Measurements from ENCODE around the gene DENND5B. TPM values are rescaled to one million over a fixed set of nuclear protein-coding genes. Genes with fewer than 3 reads are reported as not detected.
"Not testable (repeated sequence)": the region's sequence is repeated elsewhere in the genome, so short reads cannot be mapped to it uniquely, and the experiment has no call there.

DENND5B gene
- total RNA-seq, 1 experiment from 2014 or later: 34.9 TPM

DNA sequence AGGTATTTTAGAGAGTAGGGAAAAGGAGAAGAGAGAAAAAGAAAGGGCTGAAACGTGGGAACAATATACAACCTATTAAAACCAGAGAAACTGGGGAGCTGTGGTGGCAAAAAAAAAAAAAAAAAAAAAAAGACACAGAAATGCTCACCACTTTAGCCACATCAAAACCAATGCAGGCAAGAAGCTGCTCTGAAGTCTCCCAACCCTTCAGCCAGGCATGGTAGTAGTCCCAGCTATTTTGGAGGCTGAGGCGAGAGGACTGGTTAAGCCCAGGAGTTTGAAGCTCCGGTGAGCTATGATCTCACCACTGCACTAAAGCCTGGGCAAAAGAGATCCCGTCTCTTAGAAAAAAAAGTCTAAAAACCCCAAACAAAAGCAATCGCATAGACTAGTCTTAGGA is 33.2 kb downstream of the DENND5B start:
- intact Hi-C loops (cut with micrococcal nuclease; ENCODE audit: unreplicated experiment): no loop called here
- no peaks in the 10 kb centered on the region for H3K27me3 ChIP-seq (replicated peaks; ENCODE audit: control insufficient read depth, insufficient read depth, low read length)
- no peak overlapping the region for H3K4me3 ChIP-seq (ENCODE audit: low read depth, low read length)
- H3K27me3 Mint-ChIP-seq (ENCODE audit: insufficient read depth, unreplicated experiment): no peaks in the 10 kb centered on the region
- peaks cover 7% of the 10 kb centered on the region; the same call in 1 of the 2 replicates for H3K4me1 ChIP-seq
- no peaks in the 10 kb centered on the region for H3K36me3 ChIP-seq (ENCODE audit: control insufficient read depth, insufficient read depth, low read length)
- peaks cover 13% of the 10 kb centered on the region for H3K9me3 ChIP-seq
- no peak for DNase-seq
- H3K4me3 Mint-ChIP-seq (ENCODE audit: unreplicated experiment): no peak overlapping the region
- TF ChIP-seq CTCF (IDR thresholded peaks at IDR 0.05; ENCODE audit: insufficient read depth in 1 of 2, low read depth in 1 of 2, low read length in 1 of 2, severe bottlenecking in 1 of 2, unreplicated experiment in 1 of 2): no peak
- ChIA-PET POLR2A (no interaction called here), CTCF (interaction anchor here (0.7 kb wide), 1 partner anchor 24 kb away, joined by 6 read pairs; no protein-coding TSS in a partner anchor)
- peaks cover 28% of the 10 kb centered on the region for H3K9me3 Mint-ChIP-seq (ENCODE audit: unreplicated experiment)
- no peaks in the 10 kb centered on the region for H3K36me3 Mint-ChIP-seq (ENCODE audit: insufficient read depth, unreplicated experiment)
- peaks cover 14% of the 10 kb centered on the region for H3K4me1 Mint-ChIP-seq (ENCODE audit: low read depth, unreplicated experiment)
- no TSS peak for BruUV-seq (replicated peaks)
- H3K27ac Mint-ChIP-seq (ENCODE audit: unreplicated experiment): no peak overlapping the region

- H3K4me3 ChIP-seq (ENCODE audit: low read depth, low read length); H3K27ac Mint-ChIP-seq (ENCODE audit: unreplicated experiment); H3K4me1 Mint-ChIP-seq (ENCODE audit: low read depth, unreplicated experiment); CTCF ChIA-PET; BruUV-seq (replicated peaks); H3K27me3 Mint-ChIP-seq (ENCODE audit: insufficient read depth, unreplicated experiment); DNase-seq; H3K27me3 ChIP-seq (replicated peaks; ENCODE audit: control insufficient read depth, insufficient read depth, low read length); H3K36me3 ChIP-seq (ENCODE audit: control insufficient read depth, insufficient read depth, low read length); H3K4me1 ChIP-seq; intact Hi-C loops (cut with micrococcal nuclease; ENCODE audit: unreplicated experiment); H3K4me3 Mint-ChIP-seq (ENCODE audit: unreplicated experiment); POLR2A ChIA-PET; H3K36me3 Mint-ChIP-seq (ENCODE audit: insufficient read depth, unreplicated experiment): not testable (repeated sequence)
- H3K9me3 Mint-ChIP-seq (ENCODE audit: unreplicated experiment): peaks cover 28% of the 10 kb centered on the region
- H3K9me3 ChIP-seq: peaks cover 13% of the 10 kb centered on the region; the same call in 1 of the 2 replicates
Observed at GRCh38 chr12:31555466-31555865, 35.5 kb downstream of the DENND5B start.

DNA sequence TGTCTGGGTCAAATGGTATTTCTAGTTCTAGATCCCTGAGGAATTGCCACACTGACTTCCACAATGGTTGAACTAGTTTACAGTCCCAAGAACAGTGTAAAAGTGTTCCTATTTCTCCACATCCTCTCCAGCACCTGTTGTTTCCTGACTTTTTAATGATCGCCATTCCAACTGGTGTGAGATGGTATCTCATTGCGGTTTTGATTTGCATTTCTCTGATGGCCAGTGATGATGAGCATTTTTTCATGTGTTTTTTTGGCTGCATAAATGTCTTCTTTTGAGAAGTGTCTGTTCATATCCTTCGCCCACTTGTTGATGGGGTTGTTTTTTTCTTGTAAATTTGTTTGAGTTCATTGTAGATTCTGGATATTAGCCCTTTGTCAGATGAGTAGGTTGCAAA is 40.3 kb downstream of the DENND5B start:
- H3K4me1 ChIP-seq; intact Hi-C loops (cut with micrococcal nuclease; ENCODE audit: unreplicated experiment); BruUV-seq (replicated peaks); H3K4me3 ChIP-seq (ENCODE audit: low read depth, low read length); H3K36me3 Mint-ChIP-seq (ENCODE audit: insufficient read depth, unreplicated experiment); DNase-seq; H3K27me3 ChIP-seq (replicated peaks; ENCODE audit: control insufficient read depth, insufficient read depth, low read length); H3K27ac Mint-ChIP-seq (ENCODE audit: unreplicated experiment); CTCF ChIA-PET; H3K9me3 ChIP-seq; H3K36me3 ChIP-seq (ENCODE audit: control insufficient read depth, insufficient read depth, low read length); H3K4me1 Mint-ChIP-seq (ENCODE audit: low read depth, unreplicated experiment); H3K4me3 Mint-ChIP-seq (ENCODE audit: unreplicated experiment); POLR2A ChIA-PET; H3K27me3 Mint-ChIP-seq (ENCODE audit: insufficient read depth, unreplicated experiment): not testable (repeated sequence)
- peaks cover 19% of the 10 kb centered on the region for H3K9me3 Mint-ChIP-seq (ENCODE audit: unreplicated experiment)

DNA sequence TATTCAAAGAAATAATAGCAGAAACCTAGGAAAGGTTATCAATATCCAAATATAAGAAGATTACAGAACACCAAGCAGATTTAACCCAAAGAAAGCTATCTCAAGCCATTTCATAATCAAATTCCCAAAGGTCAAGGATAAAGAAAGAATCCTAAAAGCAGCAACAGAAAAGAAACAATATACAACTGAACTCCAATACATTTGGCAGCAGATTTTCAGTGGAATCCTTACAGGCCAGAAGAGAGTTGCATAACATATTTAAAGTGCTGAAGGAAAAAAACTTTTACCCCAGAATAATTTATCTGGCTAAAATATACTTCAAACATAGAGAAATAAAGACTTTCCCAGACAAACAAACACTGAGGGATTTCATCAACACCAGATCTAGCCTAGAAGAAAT is 54.3 kb downstream of the DENND5B start:
- no peak for DNase-seq
- H3K4me1 Mint-ChIP-seq (ENCODE audit: low read depth, unreplicated experiment): peaks cover 10% of the 10 kb centered on the region
- no peaks in the 10 kb centered on the region for H3K27me3 Mint-ChIP-seq (ENCODE audit: insufficient read depth, unreplicated experiment)
- BruUV-seq (replicated peaks): no TSS peak
- peaks cover 9% of the 10 kb centered on the region; the same call in 1 of the 2 replicates for H3K9me3 ChIP-seq
- H3K36me3 Mint-ChIP-seq (ENCODE audit: insufficient read depth, unreplicated experiment): no peaks in the 10 kb centered on the region
- H3K36me3 ChIP-seq (ENCODE audit: control insufficient read depth, insufficient read depth, low read length): no peaks in the 10 kb centered on the region
- H3K4me3 Mint-ChIP-seq (ENCODE audit: unreplicated experiment): no peak overlapping the region
- CTCF ChIA-PET: no interaction called here
- H3K27me3 ChIP-seq (replicated peaks; ENCODE audit: control insufficient read depth, insufficient read depth, low read length): no peaks in the 10 kb centered on the region
- peaks cover 20% of the 10 kb centered on the region for H3K9me3 Mint-ChIP-seq (ENCODE audit: unreplicated experiment)
- POLR2A ChIA-PET: no interaction called here
- H3K4me3 ChIP-seq (ENCODE audit: low read depth, low read length): no peak overlapping the region
- peaks cover 8% of the 10 kb centered on the region; the same call in 1 of the 2 replicates for H3K4me1 ChIP-seq
- no peak overlapping the region for H3K27ac Mint-ChIP-seq (ENCODE audit: unreplicated experiment)
- intact Hi-C loops (cut with micrococcal nuclease; ENCODE audit: unreplicated experiment): no loop called here
- TF ChIP-seq CTCF (IDR thresholded peaks at IDR 0.05; ENCODE audit: insufficient read depth in 1 of 2, low read depth in 1 of 2, low read length in 1 of 2, severe bottlenecking in 1 of 2, unreplicated experiment in 1 of 2): no peak

All from Caco-2 (cell line).